PC-3 (cell line): Measurements from ENCODE around the gene OR56B4. TPM values are rescaled to one million over a fixed set of nuclear protein-coding genes. Genes with fewer than 3 reads are reported as not detected.

Experiments used
- ATAC-seq: fragments of 200-7000 bp; cut with Tn5 transposase; 2 replicates; pipeline ENCODE4 v1.9.1; 2020; ENCODE audit warnings: mild to moderate bottlenecking, moderate library complexity
- BruUV-seq: library from RNA; stranded (reverse); fragments of 400-500 nt; replicated peaks from 2 replicates; lab custom pipeline; 2021; lab: Mats Ljungman, UMichigan
- CTCF ChIA-PET: fragments of 300-600 bp; sonication (Branson Sonifier 250); formaldehyde crosslinking; loops from one replicate; lab custom pipeline; 2022; ENCODE audit warnings: antibody characterized with exemption; lab: Charles Lee
- POLR2A ChIA-PET: fragments of 300-600 bp; sonication (Branson Sonifier 250); formaldehyde crosslinking; loops from one replicate; lab custom pipeline; 2022; ENCODE audit warnings: antibody characterized with exemption; ENCODE audit not compliant: unreplicated experiment; lab: Charles Lee
- DNase-seq: peaks from one replicate; pipeline ENCODE4 v3.0.0-alpha.2; 2015
- H2AFZ ChIP-seq: fragments of 300-600 bp; sonication (generic); 2 replicates; pipeline ENCODE4 v1.6.0; 2016; ENCODE audit warnings: antibody characterized with exemption, low read length
- H3F3A ChIP-seq: fragments of 300-600 bp; sonication (generic); one replicate; pipeline ENCODE4 v1.6.0; 2017; ENCODE audit warnings: antibody characterized with exemption, low read length, control low read depth, mild to moderate bottlenecking; ENCODE audit not compliant: unreplicated experiment
- H3K27ac ChIP-seq: fragments of 300-600 bp; sonication (generic); 2 replicates; pipeline ENCODE4 v1.5.1; 2016; ENCODE audit warnings: mild to moderate bottlenecking, low read length
- H3K27me3 ChIP-seq: fragments of 300-600 bp; sonication (generic); 2 replicates; pipeline ENCODE4 v1.6.1; 2016; ENCODE audit warnings: low read length, mixed read lengths
- H3K36me3 ChIP-seq: fragments of 300-600 bp; sonication (generic); 2 replicates; pipeline ENCODE4 v1.6.1; 2016; ENCODE audit warnings: low read depth, mixed run types, low read length, mixed read lengths
- H3K4me1 ChIP-seq: fragments of 300-600 bp; sonication (generic); 2 replicates; pipeline ENCODE4 v1.5.1; 2016; ENCODE audit warnings: low read length; ENCODE audit not compliant: insufficient read depth
- H3K4me2 ChIP-seq: fragments of 300-600 bp; sonication (generic); 2 replicates; pipeline ENCODE4 v1.6.0; 2016; ENCODE audit warnings: low read length
- H3K4me3 ChIP-seq: fragments of 300-600 bp; sonication (generic); 2 replicates; pipeline ENCODE4 v1.5.1; 2016; ENCODE audit warnings: mild to moderate bottlenecking, low read length, mixed read lengths
- H3K79me2 ChIP-seq: fragments of 300-600 bp; sonication (generic); 2 replicates; pipeline ENCODE4 v1.6.1; 2017; ENCODE audit warnings: low read length, mixed read lengths
- H3K9ac ChIP-seq: fragments of 300-600 bp; sonication (generic); 2 replicates; pipeline ENCODE4 v1.6.0; 2016; ENCODE audit warnings: mild to moderate bottlenecking, low read length
- H3K9me2 ChIP-seq: fragments of 300-600 bp; sonication (generic); replicated peaks from 2 replicates; pipeline ENCODE4 v1.6.1; 2016; ENCODE audit warnings: mixed run types, low read length, mixed read lengths
- H3K9me3 ChIP-seq: fragments of 300-600 bp; sonication (generic); 2 replicates; pipeline ENCODE4 v1.6.1; 2016; ENCODE audit warnings: low read length, mixed read lengths
- H4K20me1 ChIP-seq: fragments of 300-600 bp; sonication (generic); 2 replicates; pipeline ENCODE4 v1.6.1; 2016; ENCODE audit warnings: low read length, mixed read lengths
- CTCF ChIP-seq: fragments of 300-600 bp; sonication (generic); conservative IDR thresholded peaks from 2 replicates; pipeline ENCODE4 v1.5.1; 2017; ENCODE audit warnings: antibody characterized with exemption, low read depth, mild to moderate bottlenecking, low read length
- EZH2 ChIP-seq: fragments of 300-600 bp; sonication (generic); IDR thresholded peaks from one replicate; pipeline ENCODE4 v1.6.1; 2017; ENCODE audit warnings: antibody characterized with exemption, mild to moderate bottlenecking, low read length; ENCODE audit not compliant: unreplicated experiment
- EZH2phosphoT487 ChIP-seq: fragments of 300-600 bp; sonication (generic); IDR thresholded peaks from 2 replicates; pipeline ENCODE4 v1.6.1; 2018; ENCODE audit warnings: mild to moderate bottlenecking, antibody characterized with exemption, low read length, borderline replicate concordance
- intact Hi-C: fragments of 100-400 bp; cut with micrococcal nuclease; formaldehyde crosslinking; loops from 2 replicates; pipeline ENCODE4 v1.9.0; 2023
- total RNA-seq: library from RNA; depleted of rRNA; stranded (reverse); fragments of >200 nt; gene quantifications from 2 replicates; pipeline ENCODE4 v1.2.3, GENCODE V29; 2014

The OR56B4 gene
- total RNA-seq, 1 experiment from 2014 or later, result not detected

GRCh38 chr11:6111673-6112072 is 4.2 kb downstream of the OR56B4 start:
- Histone ChIP-seq H3K4me3 (no peak overlapping the region), H2AFZ (no peak overlapping the region), H3K79me2 (no peaks in the 10 kb centered on the region), H3F3A (no peaks in the 10 kb centered on the region), H3K9ac (no peak overlapping the region), H3K36me3 (no peaks in the 10 kb centered on the region), H3K9me3 (no peaks in the 10 kb centered on the region), H3K4me2 (no peak overlapping the region), H3K27me3 (no peaks in the 10 kb centered on the region), H3K27ac (no peak overlapping the region), H4K20me1 (no peaks in the 10 kb centered on the region), H3K9me2 (no peaks in the 10 kb centered on the region), H3K4me1 (no peaks in the 10 kb centered on the region)
- intact Hi-C loops, result no loop called here
- TF ChIP-seq CTCF (no peak), EZH2phosphoT487 (no peak), EZH2 (no peak)
- ChIA-PET POLR2A (no interaction called here), CTCF (no interaction called here)
- ATAC-seq, result no peak
- no TSS peak for BruUV-seq
- no peak for DNase-seq

GRCh38 chr11:6116638-6117037 is 9.2 kb downstream of the OR56B4 start:
- BruUV-seq, result no TSS peak
- no peak overlapping the region for H2AFZ ChIP-seq
- H3K27ac ChIP-seq, result no peak overlapping the region
- no peaks in the 10 kb centered on the region for H3K79me2 ChIP-seq
- intact Hi-C loops, result no loop called here
- H3K9ac ChIP-seq, result no peak overlapping the region
- H3K9me2 ChIP-seq, result no peaks in the 10 kb centered on the region
- no peaks in the 10 kb centered on the region for H3K27me3 ChIP-seq
- POLR2A ChIA-PET, result no interaction called here
- DNase-seq (no peak), ATAC-seq (no peak)
- no peaks in the 10 kb centered on the region for H3F3A ChIP-seq
- H3K9me3 ChIP-seq, result no peaks in the 10 kb centered on the region
- CTCF ChIA-PET, result no interaction called here
- H3K4me3 ChIP-seq, result no peak overlapping the region
- H3K4me1 ChIP-seq, result no peaks in the 10 kb centered on the region
- no peaks in the 10 kb centered on the region for H4K20me1 ChIP-seq
- no peaks in the 10 kb centered on the region for H3K36me3 ChIP-seq
- TF ChIP-seq EZH2, result no peak
- TF ChIP-seq EZH2phosphoT487, result no peak
- H3K4me2 ChIP-seq, result no peak overlapping the region

GRCh38 chr11:6124245-6124644 is 16.8 kb downstream of the OR56B4 start:
- Histone ChIP-seq H3F3A (no peaks in the 10 kb centered on the region), H3K9me3 (no peaks in the 10 kb centered on the region), H3K36me3 (no peaks in the 10 kb centered on the region), H3K27ac (no peak overlapping the region), H3K4me2 (no peak overlapping the region), H2AFZ (no peak overlapping the region), H3K79me2 (no peaks in the 10 kb centered on the region), H3K4me1 (no peaks in the 10 kb centered on the region), H3K4me3 (no peak overlapping the region), H3K9ac (no peak overlapping the region), H4K20me1 (no peaks in the 10 kb centered on the region), H3K9me2 (no peaks in the 10 kb centered on the region), H3K27me3 (peaks cover 10% of the 10 kb centered on the region)
- no TSS peak for BruUV-seq
- POLR2A ChIA-PET, result interaction anchor here (0.6 kb wide), 1 partner anchor 10 kb away, joined by 5 read pairs; no protein-coding TSS in a partner anchor
- no peak for DNase-seq
- intact Hi-C loops, result no loop called here
- no peak for ATAC-seq
- TF ChIP-seq EZH2phosphoT487 (no peak), CTCF (no peak), EZH2 (no peak)
- CTCF ChIA-PET, result no interaction called here
